DND-41 (cell line): Measurements from ENCODE around the gene SHANK1.
A peak's percentile ranks its signal among the peaks of the same experiment; 100 is the strongest.

Experiments used
- ATAC-seq: fragments of 200-7000 bp; cut with Tn5 transposase; 3 replicates; pipeline ENCODE4 v1.9.1; 2021; ENCODE audit warnings: low read depth; ENCODE audit not compliant: insufficient read depth
- DNase-seq: peaks from one replicate; pipeline ENCODE4 v3.0.0-alpha.2; 2020
- H2AFZ ChIP-seq: 2 replicates; pipeline ENCODE4 v1.6.0; 2012; ENCODE audit warnings: low read depth, low read length
- H3K27ac ChIP-seq: 2 replicates; pipeline ENCODE4 v1.5.1; 2012; ENCODE audit warnings: low read length, inconsistent platforms
- H3K27me3 ChIP-seq: fragments of 200-600 bp; sonication (generic); 2 replicates; pipeline ENCODE4 v1.6.0; 2012; ENCODE audit warnings: low read length, mild to moderate bottlenecking, inconsistent platforms; ENCODE audit not compliant: insufficient read depth, poor library complexity
- H3K36me3 ChIP-seq: 2 replicates; pipeline ENCODE4 v1.5.1; 2012; ENCODE audit warnings: low read length, inconsistent platforms; ENCODE audit not compliant: insufficient read depth
- H3K4me1 ChIP-seq: 2 replicates; pipeline ENCODE4 v1.5.1; 2012; ENCODE audit warnings: mild to moderate bottlenecking, low read length; ENCODE audit not compliant: insufficient read depth
- H3K4me2 ChIP-seq: 2 replicates; pipeline ENCODE4 v1.6.0; 2012; ENCODE audit warnings: mild to moderate bottlenecking, moderate library complexity, low read length, inconsistent platforms; ENCODE audit not compliant: insufficient read depth
- H3K4me3 ChIP-seq, 2 experiments: fragments of 200-600 bp in 1 of 2; shearing (Covaris generic) in 1 of 2; 2 replicates each; pipeline ENCODE4 v1.5.1; 2012 to 2016; ENCODE audit warnings: inconsistent platforms in 2 of 2, low read length in 2 of 2, mild to moderate bottlenecking in 2 of 2, low read depth in 1 of 2, moderate library complexity in 1 of 2
- H3K79me2 ChIP-seq: 2 replicates; pipeline ENCODE4 v1.6.0; 2012; ENCODE audit warnings: low read length, inconsistent platforms; ENCODE audit not compliant: insufficient read depth
- H3K9ac ChIP-seq: 2 replicates; pipeline ENCODE4 v1.6.0; 2012; ENCODE audit warnings: low read depth, mild to moderate bottlenecking, inconsistent platforms, low read length, moderate library complexity
- H3K9me3 ChIP-seq: 2 replicates; pipeline ENCODE4 v1.5.1; 2012; ENCODE audit warnings: low read length, moderate library complexity, mild to moderate bottlenecking, inconsistent platforms; ENCODE audit not compliant: insufficient read depth, severe bottlenecking
- H4K20me1 ChIP-seq: 2 replicates; pipeline ENCODE4 v1.6.0; 2012; ENCODE audit warnings: low read length; ENCODE audit not compliant: insufficient read depth
- CTCF ChIP-seq: IDR thresholded peaks from 2 replicates; pipeline ENCODE4 v1.5.1; 2012; ENCODE audit warnings: borderline replicate concordance, low read length, moderate library complexity, mild to moderate bottlenecking; ENCODE audit not compliant: poor library complexity, severe bottlenecking; ENCODE audit errors: extremely low read depth
- EZH2 ChIP-seq: IDR thresholded peaks from 3 replicates; pipeline ENCODE4 v1.6.1; 2012; ENCODE audit warnings: borderline replicate concordance, low read depth, mild to moderate bottlenecking, moderate library complexity, low read length, inconsistent platforms; ENCODE audit not compliant: severe bottlenecking

The SHANK1 gene

GRCh38 chr19:50717891-50718254 is 1.7 kb downstream of the SHANK1 start:
- no peaks in the 10 kb centered on the region for H3K9me3 ChIP-seq
- no peak overlapping the region for H3K4me3 ChIP-seq
- no peak overlapping the region for H3K9ac ChIP-seq
- ATAC-seq, result no peak
- peaks cover 12% of the 10 kb centered on the region for H3K4me1 ChIP-seq
- H4K20me1 ChIP-seq, result peaks cover 28% of the 10 kb centered on the region
- no peak overlapping the region for H2AFZ ChIP-seq
- no peak overlapping the region for H3K27ac ChIP-seq
- H3K4me2 ChIP-seq, result no peak overlapping the region; the same call in 1 of the 2 replicates
- H3K36me3 ChIP-seq, result no peaks in the 10 kb centered on the region
- H3K27me3 ChIP-seq, result peaks cover 49% of the 10 kb centered on the region
- peak; percentile 34 for DNase-seq
- TF ChIP-seq EZH2 (no peak), CTCF (no peak)
- H3K79me2 ChIP-seq, result no peaks in the 10 kb centered on the region

GRCh38 chr19:50717026-50717723 is 2.4 kb downstream of the SHANK1 start:
- ATAC-seq (no peak), DNase-seq (no peak)
- Histone ChIP-seq H3K4me1 (peaks cover 13% of the 10 kb centered on the region), H3K27me3 (peaks cover 44% of the 10 kb centered on the region), H3K79me2 (no peaks in the 10 kb centered on the region), H3K9ac (no peak overlapping the region), H3K27ac (no peak overlapping the region), H2AFZ (no peak overlapping the region), H3K4me2 (no peak overlapping the region), H3K4me3 (no peak overlapping the region), H3K9me3 (no peaks in the 10 kb centered on the region), H4K20me1 (peaks cover 23% of the 10 kb centered on the region), H3K36me3 (no peaks in the 10 kb centered on the region)
- no peak for TF ChIP-seq EZH2
- TF ChIP-seq CTCF, result no peak

- Histone ChIP-seq H3K36me3 (no peaks in the 10 kb centered on the region), H4K20me1 (peaks cover 19% of the 10 kb centered on the region), H3K9ac (no peak overlapping the region), H3K27ac (no peak overlapping the region), H3K4me1 (peaks cover 13% of the 10 kb centered on the region), H3K4me3 (no peak overlapping the region), H3K4me2 (no peak overlapping the region), H2AFZ (no peak overlapping the region), H3K79me2 (no peaks in the 10 kb centered on the region), H3K27me3 (peaks cover 40% of the 10 kb centered on the region), H3K9me3 (no peaks in the 10 kb centered on the region)
- ATAC-seq (no peak), DNase-seq (no peak)
- TF ChIP-seq EZH2 (no peak), CTCF (no peak)
Measured at GRCh38 chr19:50716178-50717025, 3.2 kb downstream of the SHANK1 start.
